Gastroesophageal sphincter (tissue), 3 donors: ENCODE results near the gene LRP1B.

Experiments used
- CTCF ChIP-seq, 4 experiments: fragments of 200-600 bp in 2 of 4; fragments of 450-650 bp in 2 of 4; sonication (generic) in 1 of 4; IDR thresholded peaks; one replicate each; pipeline ENCODE4 v1.5.1; 2017 to 2019; ENCODE audit warnings: antibody characterized with exemption in 4 of 4, mild to moderate bottlenecking in 2 of 4, moderate library complexity in 2 of 4
- POLR2AphosphoS5 ChIP-seq: sonication (generic); formaldehyde crosslinking; IDR thresholded peaks from one replicate; pipeline ENCODE4 v1.6.1; 2017; ENCODE audit warnings: antibody characterized with exemption

- TF ChIP-seq CTCF (IDR thresholded peaks at IDR 0.05) (no peak), POLR2AphosphoS5 (no peak)
Observed at GRCh38 chr2:140905083-140905781, 1225.6 kb downstream of the LRP1B start.
